IPS-NIHi7 (cell line): ENCODE data around the gene CEP162.
A peak's percentile ranks its signal among the peaks of the same experiment; 100 is the strongest.
"Not testable (repeated sequence)": the region's sequence is repeated elsewhere in the genome, so short reads cannot be mapped to it uniquely, and the experiment has no call there.

Experiments
- DNase-seq: peaks from one replicate; pipeline ENCODE4 v3.0.0; 2012; ENCODE audit warnings: mixed read lengths; ENCODE audit errors: extremely low spot score

Gene CEP162

GRCh38 chr6:84227434-84228197 lies at the start of gene CEP162:
TSS of gene CEP162 (minus strand) at chr6:84227643. CDS start at chr6:84226393, 1,250 bp downstream.
- peak; percentile 86 for DNase-seq

GRCh38 chr6:84274856-84275255 lies 47.4 kb upstream of the CEP162 start:
- no peak for DNase-seq

- DNase-seq, result no peak
Measured at GRCh38 chr6:84273048-84273809, 45.8 kb upstream of the CEP162 start.

GRCh38 chr6:84272298-84272697 lies 44.9 kb upstream of the CEP162 start:
- DNase-seq, result no peak

GRCh38 chr6:84271061-84271716 lies 43.7 kb upstream of the CEP162 start:
- no peak for DNase-seq

GRCh38 chr6:84269947-84270733 lies 42.7 kb upstream of the CEP162 start:
- no peak for DNase-seq

- DNase-seq, result no peak
Measured at GRCh38 chr6:84268781-84269180, 41.3 kb upstream of the CEP162 start.

- peak; percentile 17 for DNase-seq
Measured at GRCh38 chr6:84263557-84263956, 36.1 kb upstream of the CEP162 start.

- no peak for DNase-seq
Measured at GRCh38 chr6:84260926-84261325, 33.5 kb upstream of the CEP162 start.

GRCh38 chr6:84260196-84260595 lies 32.8 kb upstream of the CEP162 start:
- DNase-seq, result no peak

- no peak for DNase-seq
Measured at GRCh38 chr6:84258866-84259265, 31.4 kb upstream of the CEP162 start.

GRCh38 chr6:84258268-84258667 lies 30.8 kb upstream of the CEP162 start:
- no peak for DNase-seq

GRCh38 chr6:84255641-84256040 lies 28.2 kb upstream of the CEP162 start:
- no peak for DNase-seq

- DNase-seq, result no peak
Measured at GRCh38 chr6:84253380-84253779, 25.9 kb upstream of the CEP162 start.

GRCh38 chr6:84251891-84252539 lies 24.6 kb upstream of the CEP162 start:
- DNase-seq, result no peak

GRCh38 chr6:84249724-84250123 lies 22.3 kb upstream of the CEP162 start:
- DNase-seq, result peak; percentile 18

- not testable (repeated sequence) for DNase-seq
Measured at GRCh38 chr6:84244416-84245081, 17.1 kb upstream of the CEP162 start.

GRCh38 chr6:84243240-84243639 lies 15.8 kb upstream of the CEP162 start:
- no peak for DNase-seq

GRCh38 chr6:84242265-84242664 lies 14.8 kb upstream of the CEP162 start:
- DNase-seq, result no peak

- no peak for DNase-seq
Measured at GRCh38 chr6:84228198-84228543, 728 bp upstream of the CEP162 start.

GRCh38 chr6:84227044-84227433 lies 404 bp downstream of the CEP162 start:
- peak; percentile 21 for DNase-seq
